HL-60/S4 (cell line): ENCODE measurements around the gene MYH2.

ENCODE experiments used
- in situ Hi-C: fragments of 300-500 bp; cut with MboI; formaldehyde crosslinking; loops from 2 replicates; pipeline ENCODE4 v1.14.3; 2022; ENCODE audit warnings: low sequenced_read_pairs

Gene MYH2

GRCh38 chr17:10516638-10517037 lies 32.8 kb downstream of the MYH2 start:
- in situ Hi-C loops = no loop called here

- in situ Hi-C loops = no loop called here
These were observed 33.4 kb downstream of the MYH2 start for GRCh38 chr17:10516065-10516464.

GRCh38 chr17:10513299-10514067 lies 36.0 kb downstream of the MYH2 start:
- in situ Hi-C loops = no loop called here

DNA sequence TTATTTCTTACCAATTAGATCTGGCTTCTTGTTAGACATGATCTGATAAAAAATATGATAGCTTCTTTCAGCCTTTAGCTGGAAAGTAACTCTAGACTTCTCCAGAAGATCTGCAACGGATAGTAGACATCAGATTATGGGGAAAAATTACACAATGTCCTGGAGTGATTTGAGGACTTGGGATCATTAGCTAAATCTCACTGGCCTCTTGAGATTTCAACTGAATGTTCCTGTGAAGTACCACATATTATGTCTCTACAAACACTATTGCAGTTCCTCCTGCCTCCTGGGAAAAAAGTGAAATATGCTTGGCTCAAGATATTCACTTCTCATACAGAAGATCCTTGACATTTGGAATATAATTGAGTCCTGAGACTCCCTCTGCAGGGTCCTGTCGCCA lies 36.6 kb downstream of the MYH2 start:
- in situ Hi-C loops = no loop called here

GRCh38 chr17:10499950-10500349 lies 49.5 kb downstream of the MYH2 start:
- in situ Hi-C loops = no loop called here

GRCh38 chr17:10492004-10492403 lies 57.5 kb downstream of the MYH2 start:
- in situ Hi-C loops = no loop called here

- in situ Hi-C loops = no loop called here
These were observed 67.2 kb downstream of the MYH2 start for GRCh38 chr17:10482252-10482651.

GRCh38 chr17:10477701-10478100 lies 71.8 kb downstream of the MYH2 start:
- in situ Hi-C loops = no loop called here

- in situ Hi-C loops = no loop called here
These were observed 74.9 kb downstream of the MYH2 start for GRCh38 chr17:10474536-10474935.

DNA sequence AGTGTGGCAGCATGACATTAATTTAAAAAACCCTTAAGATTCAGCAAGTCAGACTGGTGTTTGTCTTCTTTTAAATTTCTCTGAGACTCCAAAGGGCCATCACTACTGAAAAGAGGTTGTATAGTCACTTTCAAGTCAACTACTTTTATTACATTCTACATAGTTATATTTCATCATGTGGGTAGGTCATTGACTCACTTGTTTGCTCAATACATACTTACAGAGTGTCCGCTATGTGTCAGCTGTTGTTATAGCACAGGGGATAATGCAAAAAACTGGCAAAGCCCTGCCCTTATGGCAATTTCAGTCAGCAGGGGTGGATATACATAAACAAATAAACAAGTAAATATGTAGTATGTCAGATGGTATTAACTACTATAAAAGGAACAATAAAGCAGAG lies 77.6 kb downstream of the MYH2 start:
- in situ Hi-C loops = no loop called here
